Measurements from ENCODE around the gene P3R3URF. TPM values are rescaled to one million over a fixed set of nuclear protein-coding genes. Genes with fewer than 3 reads are reported as not detected.

The P3R3URF gene
- polyA plus RNA-seq, 3 donors, result not detected

GRCh38 chr1:46187106-46187869 is 11.0 kb upstream of the P3R3URF start:
- H3K4me3 ChIP-seq (replicated peaks in 1 of 3; ENCODE audit: low read depth in 2 of 3, low read length in 3 of 3), result no peak overlapping the region
- peaks cover 0 to 1% (median 1%) of the 10 kb centered on the region in 3 donors for H3K27me3 Mint-ChIP-seq (ENCODE audit: low read depth in 3 of 3)
- H3K4me3 Mint-ChIP-seq, result no peak overlapping the region
- peaks cover 17 to 31% of the 10 kb centered on the region in 2 donors for H3K36me3 Mint-ChIP-seq
- H3K27me3 ChIP-seq (ENCODE audit: control insufficient read depth in 2 of 2, insufficient read depth in 2 of 2, low read length in 2 of 2), result no peaks in the 10 kb centered on the region
- peaks cover 16% of the 10 kb centered on the region for H3K4me1 Mint-ChIP-seq
- 100% methylated on average over 3 of the region's 8 CpGs for WGBS (ENCODE audit: insufficient coverage)
- peak overlapping the region in 1 of 7 donors; percentile 43 for H3K27ac Mint-ChIP-seq
- no peak overlapping the region for H3K9ac ChIP-seq (ENCODE audit: insufficient read depth, low read length, poor library complexity, severe bottlenecking)
- peaks cover 12 to 19% of the 10 kb centered on the region in 2 donors for H3K36me3 ChIP-seq (replicated peaks in 1 of 2; ENCODE audit: control insufficient read depth in 1 of 2, insufficient read depth in 2 of 2, low read length in 2 of 2)
- no peak overlapping the region for H3K4me2 ChIP-seq (replicated peaks; ENCODE audit: extremely low read depth, low read length, poor library complexity, severe bottlenecking)
- no peak overlapping the region for H3K27ac ChIP-seq (ENCODE audit: low read depth in 1 of 2, low read length in 2 of 2)
- no peaks in the 10 kb centered on the region for H4K20me1 ChIP-seq (ENCODE audit: insufficient read depth, low read length)
- no peak for TF ChIP-seq CTCF (IDR thresholded peaks at IDR 0.05)
- peaks cover 5 to 9% of the 10 kb centered on the region in 2 donors for H3K4me1 ChIP-seq (ENCODE audit: control insufficient read depth in 1 of 2, insufficient read depth in 2 of 2, low read length in 2 of 2)
- no peak for DNase-seq
- no peaks in the 10 kb centered on the region for H3K79me2 ChIP-seq (ENCODE audit: insufficient read depth, low read length)
- H3K9me3 ChIP-seq (replicated peaks in 1 of 2; ENCODE audit: control insufficient read depth in 1 of 2, insufficient read depth in 1 of 2, low read length in 2 of 2), result no peaks in the 10 kb centered on the region
- H3K9me3 Mint-ChIP-seq, result peaks cover 0 to 2% (median 0%) of the 10 kb centered on the region in 7 donors
- no peak overlapping the region for H2AFZ ChIP-seq (ENCODE audit: insufficient read depth, low read depth, low read length, poor library complexity, severe bottlenecking)
- intact Hi-C loops (cut with micrococcal nuclease), result no loop called here

GRCh38 chr1:46186076-46186475 is 9.8 kb upstream of the P3R3URF start:
- H3K4me2 ChIP-seq (replicated peaks; ENCODE audit: extremely low read depth, low read length, poor library complexity, severe bottlenecking), result no peak overlapping the region
- Mint-ChIP-seq H3K4me1 (peaks cover 16% of the 10 kb centered on the region), H3K4me3 (no peak overlapping the region), H3K27me3 (ENCODE audit: low read depth in 3 of 3) (peaks cover 0 to 1% (median 1%) of the 10 kb centered on the region in 3 donors), H3K9me3 (peaks cover 0 to 2% (median 0%) of the 10 kb centered on the region in 7 donors), H3K27ac (peak overlapping the region in 1 of 7 donors; percentile 33), H3K36me3 (peaks cover 11 to 23% of the 10 kb centered on the region in 2 donors)
- H3K9me3 ChIP-seq (replicated peaks in 1 of 2; ENCODE audit: control insufficient read depth in 1 of 2, insufficient read depth in 1 of 2, low read length in 2 of 2), result no peaks in the 10 kb centered on the region
- H3K9ac ChIP-seq (ENCODE audit: insufficient read depth, low read length, poor library complexity, severe bottlenecking), result no peak overlapping the region
- no peaks in the 10 kb centered on the region for H3K79me2 ChIP-seq (ENCODE audit: insufficient read depth, low read length)
- H3K27me3 ChIP-seq (ENCODE audit: control insufficient read depth in 2 of 2, insufficient read depth in 2 of 2, low read length in 2 of 2), result no peaks in the 10 kb centered on the region
- peaks cover 5 to 9% of the 10 kb centered on the region in 2 donors for H3K4me1 ChIP-seq (ENCODE audit: control insufficient read depth in 1 of 2, insufficient read depth in 2 of 2, low read length in 2 of 2)
- H3K4me3 ChIP-seq (replicated peaks in 1 of 3; ENCODE audit: low read depth in 2 of 3, low read length in 3 of 3), result no peak overlapping the region
- 100% methylated on average over 2 of the region's 2 CpGs for WGBS (ENCODE audit: insufficient coverage)
- H3K27ac ChIP-seq (ENCODE audit: low read depth in 1 of 2, low read length in 2 of 2), result no peak overlapping the region
- TF ChIP-seq CTCF (IDR thresholded peaks at IDR 0.05), result no peak
- DNase-seq, result no peak
- no peak overlapping the region for H2AFZ ChIP-seq (ENCODE audit: insufficient read depth, low read depth, low read length, poor library complexity, severe bottlenecking)
- intact Hi-C loops (cut with micrococcal nuclease), result no loop called here
- peaks cover 8 to 11% of the 10 kb centered on the region in 2 donors for H3K36me3 ChIP-seq (replicated peaks in 1 of 2; ENCODE audit: control insufficient read depth in 1 of 2, insufficient read depth in 2 of 2, low read length in 2 of 2)
- H4K20me1 ChIP-seq (ENCODE audit: insufficient read depth, low read length), result no peaks in the 10 kb centered on the region
